Kidney tubule cell (primary cell): ENCODE measurements around the gene F2RL1.
"Not testable (repeated sequence)": the region's sequence is repeated elsewhere in the genome, so short reads cannot be mapped to it uniquely, and the experiment has no call there.

Experiments used
- DNase-seq: peaks from one replicate; pipeline ENCODE4 v3.0.0-alpha.2; 2018; ENCODE audit warnings: low spot score

F2RL1 gene

DNA sequence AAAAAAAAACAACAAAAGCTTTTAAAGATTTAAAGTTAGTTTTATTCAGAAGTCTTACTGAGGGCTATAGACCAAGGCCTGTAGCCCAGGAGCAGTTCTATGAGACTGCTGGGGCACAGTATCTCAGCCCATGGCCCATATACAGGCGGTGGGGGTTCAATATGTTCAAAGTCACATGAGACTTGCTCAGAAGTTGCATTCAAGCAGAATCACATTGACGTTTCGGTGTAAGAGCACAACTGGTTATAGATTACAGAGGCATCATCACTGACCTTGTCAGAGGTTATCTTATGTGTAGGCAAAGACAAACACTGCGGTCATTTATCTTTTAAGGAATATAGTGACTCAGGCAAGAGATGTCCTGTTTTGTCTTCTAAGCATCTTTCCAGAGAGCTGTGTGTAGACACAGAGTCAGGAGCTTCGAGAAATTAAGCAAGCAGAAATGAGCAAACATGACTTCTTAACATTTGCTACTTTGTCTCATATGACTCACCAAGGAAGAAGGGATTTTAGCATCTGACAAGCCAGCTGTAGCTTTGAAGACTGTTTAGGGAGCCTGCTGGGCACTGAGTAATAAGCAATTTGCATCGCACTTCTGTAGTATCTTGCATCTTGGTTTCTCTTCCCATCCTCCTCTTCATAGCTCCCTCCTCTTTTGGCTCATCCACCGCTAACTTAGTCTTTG lies 12.9 kb upstream of the F2RL1 start:
- DNase-seq = peak; percentile 98

DNA sequence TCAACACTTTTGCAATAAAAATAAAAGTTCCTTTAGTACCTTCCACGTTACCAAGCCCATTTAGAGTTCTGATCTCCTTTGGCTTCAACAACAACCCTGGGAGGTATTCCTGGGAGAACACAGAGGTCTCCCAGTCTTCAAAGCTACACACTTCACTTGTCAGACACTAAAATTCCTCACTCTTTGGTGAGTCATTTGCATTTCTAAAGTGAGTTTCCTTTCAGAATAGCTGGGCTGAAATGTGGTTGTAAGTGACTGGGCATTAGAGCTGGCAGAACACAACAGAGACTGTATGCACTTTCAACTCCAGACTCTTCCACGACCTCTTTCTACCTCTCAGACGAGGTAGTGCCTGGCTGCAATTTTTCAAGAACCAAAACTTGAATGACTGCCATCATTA lies 11.5 kb upstream of the F2RL1 start:
- DNase-seq = peak; percentile 94

DNA sequence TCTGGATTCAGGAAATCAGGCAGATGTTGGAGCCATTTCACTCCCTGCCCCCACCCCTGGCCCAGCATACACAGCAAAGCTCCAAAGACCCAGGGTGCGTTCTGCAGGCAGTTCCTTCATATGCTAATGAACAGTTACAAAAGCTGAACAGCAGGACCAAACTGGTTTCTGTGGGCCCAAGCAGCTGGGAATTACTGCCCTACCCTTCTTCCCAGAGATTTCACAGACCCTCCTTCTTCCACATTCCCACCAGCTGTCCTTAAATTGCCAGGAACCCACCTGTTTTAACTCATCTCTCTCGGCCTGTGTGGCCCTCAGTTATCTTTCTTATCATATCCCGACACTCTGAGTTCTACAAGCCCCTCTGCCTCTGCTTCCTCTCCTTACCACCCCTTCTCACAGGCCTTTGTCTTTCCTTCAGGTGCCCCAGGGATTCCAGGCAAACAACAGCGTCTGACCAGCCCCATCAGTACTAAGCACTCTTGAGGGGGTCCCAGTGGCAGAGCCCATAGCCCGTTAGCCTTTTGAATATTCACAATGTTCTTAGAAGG lies 10.6 kb upstream of the F2RL1 start:
- DNase-seq = no peak

DNA sequence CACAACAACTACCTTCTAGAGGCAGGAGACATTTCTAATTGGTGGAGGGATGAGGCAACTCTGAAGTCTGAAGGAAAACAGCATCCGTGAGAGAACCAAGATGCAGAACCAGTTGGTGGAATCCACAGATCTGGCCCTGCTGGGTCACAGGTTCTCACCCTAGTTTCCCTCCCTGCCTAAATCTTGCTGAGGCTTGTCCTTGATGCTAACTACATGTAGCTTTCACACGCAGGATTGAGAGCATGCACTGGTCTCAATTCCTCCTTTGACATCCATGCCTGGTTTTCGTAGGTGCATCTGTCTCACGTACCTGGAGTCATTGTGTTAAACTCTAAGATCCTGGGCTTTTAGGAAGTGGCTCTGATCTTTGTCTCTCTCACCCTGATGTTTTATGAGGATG lies 9.7 kb upstream of the F2RL1 start:
- no peak for DNase-seq

DNA sequence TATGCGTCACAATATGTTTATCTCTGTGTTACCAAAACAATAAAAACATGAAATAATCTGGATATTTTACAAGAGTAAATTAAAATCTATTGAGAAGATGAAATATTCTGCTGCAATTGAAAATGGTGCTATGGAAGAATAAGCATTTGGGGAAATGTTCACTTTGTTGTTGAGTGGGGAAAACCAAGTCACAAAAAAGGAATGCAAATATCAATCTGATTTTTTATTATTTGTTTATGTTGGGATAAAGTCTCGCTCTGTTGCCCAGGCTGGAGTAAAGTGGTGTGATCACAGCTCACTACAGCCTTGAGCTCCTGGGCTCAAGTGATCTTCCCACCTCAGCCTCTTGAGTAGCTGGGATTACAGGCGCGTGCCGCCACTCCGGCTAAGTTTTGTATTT lies 8.6 kb upstream of the F2RL1 start:
- no peak for DNase-seq

DNA sequence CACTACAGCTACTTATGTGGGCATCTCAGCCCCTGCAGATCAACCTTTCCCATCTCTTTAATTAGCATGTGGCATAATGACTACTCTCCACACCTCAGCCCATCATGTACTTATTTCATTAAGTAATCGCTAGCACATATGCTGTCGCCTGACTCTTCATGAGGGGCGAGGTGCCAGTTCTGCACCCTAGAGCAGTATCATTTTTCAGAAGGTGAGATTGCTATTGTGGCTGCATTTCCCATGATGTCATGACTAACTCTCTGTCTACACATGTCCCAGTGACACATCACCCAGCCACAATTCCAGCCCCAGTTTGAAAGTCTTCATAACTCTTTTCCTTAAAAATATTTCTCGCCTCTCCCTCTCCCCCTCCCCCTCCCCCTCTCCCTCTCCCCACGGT lies 7.6 kb upstream of the F2RL1 start:
- DNase-seq = peak; percentile 81

DNA sequence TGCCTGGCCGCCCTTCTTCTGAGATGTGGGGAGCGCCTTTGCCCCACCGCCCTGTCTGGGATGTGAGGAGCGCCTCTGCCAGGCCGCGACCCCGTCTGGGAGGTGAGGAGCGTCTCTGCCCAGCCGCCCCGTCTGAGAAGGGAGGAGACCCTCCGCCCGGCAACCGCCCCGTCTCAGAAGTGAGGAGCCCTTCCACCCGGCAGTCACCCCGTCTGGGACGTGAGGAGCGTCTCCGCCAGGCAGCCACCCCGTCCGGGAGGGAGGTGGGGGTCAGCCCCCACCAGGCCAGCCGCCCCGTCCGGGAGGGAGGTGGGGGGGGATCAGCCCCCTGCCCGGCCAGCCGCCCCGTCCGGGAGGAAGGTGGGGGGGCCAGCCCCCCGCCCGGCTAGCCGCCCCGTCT lies 6.6 kb upstream of the F2RL1 start:
- DNase-seq = not testable (repeated sequence)

DNA sequence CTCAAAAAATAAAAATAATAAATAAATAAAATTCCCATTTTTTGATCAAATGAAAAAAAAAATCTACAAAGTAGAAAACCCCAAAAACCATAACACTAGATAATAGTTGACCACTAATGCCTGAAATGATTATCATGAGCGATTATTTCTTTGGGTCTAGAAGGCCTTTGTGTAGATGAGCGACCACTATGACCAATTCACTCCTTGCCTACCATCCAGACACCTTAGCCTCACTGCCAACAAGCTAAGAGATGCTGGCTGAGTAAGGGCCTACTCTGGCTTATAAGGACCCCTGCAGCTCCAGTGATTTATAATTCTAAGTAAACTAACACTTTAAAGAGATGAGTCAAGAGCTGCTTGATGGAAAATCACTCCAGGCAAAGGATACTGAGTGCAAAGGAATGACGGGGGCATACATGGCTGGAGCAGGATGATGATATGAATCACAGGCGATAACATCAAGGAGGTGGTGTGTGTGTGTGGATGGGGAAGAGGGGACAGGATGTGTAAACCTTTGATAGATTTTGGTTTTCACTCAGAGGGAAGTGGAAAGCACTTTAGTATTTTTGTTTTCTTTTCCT lies 4.8 kb upstream of the F2RL1 start:
- peak; percentile 96 for DNase-seq

DNA sequence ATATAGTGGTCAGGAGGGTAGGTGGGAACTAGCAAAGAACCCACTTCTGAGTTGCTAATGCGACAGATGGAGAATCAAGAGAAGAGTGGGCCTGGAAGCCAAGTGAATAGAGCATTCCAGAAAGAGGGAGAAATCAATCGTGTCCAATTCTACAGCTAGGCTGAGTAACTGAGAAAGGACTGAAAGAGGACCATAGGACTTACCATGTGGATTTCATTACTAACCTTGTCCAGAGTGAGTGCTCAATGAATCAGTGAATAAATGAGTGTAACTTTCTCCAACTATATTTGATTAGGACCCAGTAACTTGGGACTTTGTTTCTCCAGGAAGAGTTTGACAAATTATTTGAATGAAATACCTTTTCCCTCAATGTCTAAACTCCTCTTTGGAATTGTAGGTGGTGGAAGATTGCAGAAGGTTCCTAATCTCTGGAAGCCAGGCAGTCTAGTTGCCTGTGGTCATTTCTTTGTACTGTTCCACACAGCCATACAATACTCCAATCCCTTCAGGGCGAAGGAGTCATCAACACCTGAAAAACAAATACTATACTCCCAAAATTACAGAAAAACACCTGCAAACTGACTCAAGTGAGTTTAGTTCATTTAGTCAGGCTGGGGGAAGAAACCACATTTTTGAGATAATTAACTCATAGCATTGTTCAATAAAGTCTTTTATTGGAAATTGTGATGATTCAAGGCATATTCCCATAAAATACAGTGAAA lies 2.6 kb upstream of the F2RL1 start:
- no peak for DNase-seq

DNA sequence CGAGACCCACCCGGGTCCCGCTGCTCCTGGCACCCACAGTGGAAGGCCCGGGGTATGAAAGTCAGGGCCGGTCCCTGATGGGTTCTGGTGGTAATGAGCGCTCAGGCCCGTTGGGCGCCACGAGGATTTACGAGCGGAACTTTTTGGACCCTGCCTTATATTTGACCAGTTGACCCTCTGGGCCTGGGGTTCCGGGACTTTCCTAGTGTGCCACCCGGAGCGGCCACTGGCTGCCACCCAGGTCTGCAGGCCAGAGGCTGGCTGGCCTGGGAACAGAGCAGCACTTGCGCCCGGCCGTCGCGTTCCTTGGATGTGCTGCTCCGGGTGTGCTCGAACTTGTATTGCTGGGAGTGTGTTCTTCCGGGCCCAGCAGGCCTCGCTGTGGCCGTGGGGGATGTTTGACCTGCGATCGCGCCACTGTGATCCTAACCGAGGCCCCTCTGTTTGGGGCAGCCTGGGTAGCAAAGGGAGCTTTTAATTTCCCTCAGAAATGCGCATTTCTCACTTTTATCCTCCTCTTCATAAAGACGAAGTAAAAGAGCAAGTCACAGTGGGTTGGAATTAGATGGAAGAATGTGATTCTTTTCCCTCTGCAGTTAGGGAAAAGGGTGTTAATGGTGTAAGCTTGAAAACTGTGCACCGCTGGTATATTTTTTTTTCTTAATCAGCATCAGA lies 1.2 kb downstream of the F2RL1 start:
- DNase-seq = peak; percentile 54

DNA sequence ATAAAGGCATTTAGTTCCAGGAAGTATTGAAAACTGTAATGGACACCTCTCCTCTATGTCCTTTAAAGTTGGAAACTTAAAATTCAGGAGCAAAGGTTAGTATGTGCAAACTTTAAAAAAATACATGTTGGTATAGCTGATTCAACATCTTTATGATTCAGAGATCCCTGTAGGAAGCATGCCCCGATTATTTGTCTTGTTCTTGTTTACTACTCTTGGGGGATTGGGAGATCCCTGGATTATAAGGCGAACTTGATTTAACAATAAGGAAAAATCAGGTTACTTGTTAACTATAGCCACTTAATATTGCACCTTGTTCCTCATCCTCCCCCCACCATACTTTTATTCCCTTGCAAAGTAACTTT lies 1.7 kb downstream of the F2RL1 start:
- no peak for DNase-seq

DNA sequence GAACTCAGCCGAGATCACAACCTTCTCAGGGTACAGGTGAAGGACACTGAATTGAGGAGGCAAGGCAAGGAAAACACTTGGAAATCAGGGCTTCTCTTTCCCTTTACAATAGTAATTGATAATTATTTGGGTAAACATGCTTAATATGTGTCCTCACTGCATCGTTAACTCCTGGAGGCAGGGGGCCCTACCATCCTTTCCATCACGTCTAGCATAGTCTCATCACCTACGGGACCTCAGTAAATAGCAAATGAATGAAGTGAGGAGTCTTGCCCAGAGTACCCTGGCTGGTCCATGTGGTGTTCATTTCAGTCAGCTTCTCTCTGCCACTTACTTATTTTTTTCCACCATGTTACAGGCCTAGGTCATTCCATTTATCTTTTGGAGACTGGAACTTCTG lies 2.3 kb downstream of the F2RL1 start:
- DNase-seq = no peak

DNA sequence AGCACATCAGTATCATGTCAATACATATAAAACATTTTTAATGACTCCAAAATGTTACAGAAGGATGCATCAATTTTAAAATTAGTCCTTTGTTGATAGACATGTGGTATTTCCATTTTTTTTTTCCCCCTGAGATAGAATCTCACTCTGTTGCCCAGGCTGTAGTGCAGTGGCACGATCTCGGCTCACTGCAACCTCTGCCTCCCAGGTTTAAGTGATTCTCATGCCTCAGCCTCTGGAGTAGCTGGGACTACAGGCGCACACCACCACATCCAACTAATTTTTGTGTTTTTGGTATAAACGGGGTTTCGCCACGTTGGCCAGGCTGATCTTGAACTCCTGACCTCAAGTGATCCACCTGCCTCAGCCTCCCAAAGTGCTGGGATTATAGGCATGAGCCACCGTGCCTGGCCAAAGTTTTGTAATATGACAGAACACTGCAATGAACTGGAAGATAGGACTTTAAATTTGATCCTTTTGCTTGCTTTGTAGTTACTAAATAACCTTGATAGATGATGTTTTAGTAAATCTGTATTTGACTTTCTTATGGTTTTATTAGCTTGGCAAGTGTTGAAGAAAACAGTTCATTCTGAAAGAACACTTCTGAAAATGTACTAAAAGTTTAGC lies 3.4 kb downstream of the F2RL1 start:
- DNase-seq = peak; percentile 30

DNA sequence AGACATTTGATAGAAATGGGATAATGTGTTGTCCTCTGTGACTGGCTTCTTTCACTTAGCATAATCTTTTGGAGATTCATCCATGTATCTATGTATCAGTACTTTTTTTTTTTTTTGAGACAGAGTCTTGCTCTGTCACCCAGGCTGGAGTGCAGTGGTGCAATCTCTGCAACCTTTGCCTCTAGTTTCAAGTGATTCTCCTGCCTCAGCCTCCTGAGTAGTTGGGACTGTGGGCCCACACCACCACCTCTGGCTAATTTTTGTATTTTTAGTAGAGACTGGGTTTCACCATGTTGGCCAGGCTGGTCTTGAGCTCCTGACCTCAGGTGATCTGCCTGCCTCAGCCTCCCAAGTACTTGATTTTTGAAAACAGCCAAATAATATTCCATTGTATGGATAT lies 7.6 kb downstream of the F2RL1 start:
- DNase-seq = not testable (repeated sequence)

DNA sequence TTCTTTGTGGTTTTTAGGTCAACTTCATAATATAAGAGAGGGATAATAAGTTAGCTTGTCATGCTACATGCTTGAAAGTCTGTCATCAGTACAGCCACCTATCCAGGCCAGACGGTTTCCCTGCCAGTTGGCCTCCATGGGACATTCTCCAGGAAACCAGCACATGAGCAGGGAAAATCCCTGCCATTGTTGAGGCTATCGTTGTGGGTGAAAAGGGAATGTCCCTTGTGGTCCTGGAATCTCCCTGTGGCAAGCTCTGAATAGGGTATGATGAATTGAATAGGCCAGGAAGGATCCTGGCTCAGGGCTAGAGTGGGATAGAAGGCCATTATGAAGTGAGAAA lies 12.3 kb downstream of the F2RL1 start:
- peak; percentile 99 for DNase-seq

DNA sequence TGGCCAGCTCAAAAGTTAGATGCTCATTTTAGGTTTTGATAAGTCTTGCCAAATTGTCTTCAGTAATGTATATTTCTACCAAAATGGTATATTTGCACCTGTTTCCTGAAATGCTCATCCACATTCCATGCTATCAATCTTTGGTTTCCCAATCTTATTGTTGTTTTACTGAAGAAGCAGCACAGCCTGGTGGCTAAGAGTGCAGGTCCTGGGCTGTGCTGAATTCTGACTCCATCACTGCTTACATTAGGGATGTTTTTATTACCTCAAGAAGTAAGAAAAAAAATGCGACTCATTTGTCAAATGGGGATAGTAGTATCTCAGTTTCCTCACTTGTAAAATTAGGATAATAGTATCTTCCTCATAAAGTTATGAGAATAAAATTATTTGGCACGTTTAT lies 17.4 kb downstream of the F2RL1 start:
- no peak for DNase-seq

DNA sequence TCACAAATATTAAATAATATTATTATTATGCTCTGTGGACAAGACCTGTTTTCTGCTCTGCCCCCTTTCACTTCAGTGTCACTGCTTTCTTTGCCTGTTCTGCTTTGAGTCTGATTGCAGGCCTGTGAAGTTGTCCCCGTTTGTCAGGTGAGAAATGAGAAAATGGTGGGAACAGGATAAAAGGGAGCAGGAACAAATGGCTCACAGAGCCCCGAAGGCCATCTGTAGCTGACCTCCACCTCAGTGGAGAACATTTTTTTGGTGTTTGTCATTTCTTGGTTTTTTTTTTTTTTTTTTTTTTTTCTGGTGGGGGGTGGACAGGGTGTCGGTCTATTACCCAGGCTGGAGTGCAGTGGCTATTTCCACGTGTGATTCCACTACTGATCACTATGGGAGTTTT lies 17.8 kb downstream of the F2RL1 start:
- DNase-seq = peak; percentile 41

DNA sequence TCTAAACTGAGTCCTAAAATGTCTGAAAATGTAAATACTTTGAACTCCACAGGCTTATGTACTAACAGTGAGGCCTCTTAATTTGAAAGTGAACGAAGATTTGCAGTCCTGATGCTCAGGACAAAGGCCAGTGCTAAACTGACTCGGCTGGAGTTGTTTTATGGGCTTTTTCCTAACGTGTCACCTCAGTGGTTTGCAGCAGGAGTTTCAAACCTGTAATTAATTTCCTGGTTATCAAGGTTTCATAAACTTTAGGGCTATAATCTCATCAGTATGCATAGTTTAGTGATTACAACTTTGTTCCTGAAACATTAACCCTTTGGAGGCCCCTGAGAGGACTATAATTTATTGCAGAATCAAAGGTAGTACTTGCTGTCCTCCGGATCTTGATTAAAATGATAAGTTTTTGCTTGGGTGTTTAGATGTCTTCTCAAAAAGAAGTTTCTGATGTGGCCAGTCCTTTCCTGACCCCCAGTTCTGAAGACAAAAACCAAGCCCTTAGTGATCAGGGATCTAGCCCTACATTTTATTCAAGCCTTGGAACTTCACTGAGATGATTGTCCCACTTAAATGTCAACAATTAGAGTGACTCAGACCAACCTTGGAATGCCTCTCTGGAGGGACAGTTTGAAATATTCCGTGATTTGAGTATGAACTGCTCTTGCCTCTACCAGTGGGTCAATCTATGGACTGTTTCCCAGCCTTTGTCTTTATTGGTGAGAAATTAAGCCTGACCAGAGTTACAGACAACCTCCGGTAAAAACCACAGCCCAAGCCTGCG lies 19.8 kb downstream of the F2RL1 start:
- peak; percentile 82 for DNase-seq

DNA sequence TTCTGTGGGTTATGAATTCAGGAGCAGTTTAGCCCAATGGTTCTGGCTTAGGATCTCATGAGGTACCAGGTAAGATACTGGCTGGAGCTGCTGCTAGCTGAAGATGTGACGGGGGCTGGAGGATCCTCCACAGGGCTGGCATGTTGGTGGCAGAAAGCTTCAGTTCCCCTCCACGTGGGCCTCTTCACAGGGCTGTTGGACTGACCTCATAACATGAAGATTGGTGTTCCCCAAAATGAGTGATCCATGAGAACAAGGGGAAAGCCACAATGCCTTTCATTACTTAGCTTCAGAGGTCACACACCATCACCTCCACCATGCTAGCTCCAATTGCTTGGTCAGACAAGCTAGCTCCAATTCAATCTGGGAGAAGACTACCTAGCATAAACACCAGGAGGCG lies 22.5 kb downstream of the F2RL1 start:
- no peak for DNase-seq

DNA sequence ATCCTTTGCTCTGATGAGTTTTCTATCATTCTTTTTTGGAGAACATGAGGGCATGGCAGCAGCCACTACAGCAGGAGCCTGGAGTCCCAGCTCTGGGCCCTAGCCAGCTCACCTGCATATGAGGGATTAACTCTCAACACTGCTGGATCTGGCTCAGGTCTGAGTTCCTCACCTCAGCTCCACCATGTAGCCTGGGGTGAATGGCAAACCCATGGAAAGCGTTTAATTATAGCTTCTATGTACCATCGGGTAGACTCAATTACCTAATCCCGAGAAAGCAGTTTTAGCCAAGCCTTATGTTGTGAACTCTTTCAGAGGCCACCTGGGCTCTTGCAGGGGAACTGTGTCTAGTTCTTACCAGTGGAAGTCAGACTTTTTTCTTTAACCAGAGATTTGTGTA lies 27.1 kb downstream of the F2RL1 start:
- DNase-seq = no peak

DNA sequence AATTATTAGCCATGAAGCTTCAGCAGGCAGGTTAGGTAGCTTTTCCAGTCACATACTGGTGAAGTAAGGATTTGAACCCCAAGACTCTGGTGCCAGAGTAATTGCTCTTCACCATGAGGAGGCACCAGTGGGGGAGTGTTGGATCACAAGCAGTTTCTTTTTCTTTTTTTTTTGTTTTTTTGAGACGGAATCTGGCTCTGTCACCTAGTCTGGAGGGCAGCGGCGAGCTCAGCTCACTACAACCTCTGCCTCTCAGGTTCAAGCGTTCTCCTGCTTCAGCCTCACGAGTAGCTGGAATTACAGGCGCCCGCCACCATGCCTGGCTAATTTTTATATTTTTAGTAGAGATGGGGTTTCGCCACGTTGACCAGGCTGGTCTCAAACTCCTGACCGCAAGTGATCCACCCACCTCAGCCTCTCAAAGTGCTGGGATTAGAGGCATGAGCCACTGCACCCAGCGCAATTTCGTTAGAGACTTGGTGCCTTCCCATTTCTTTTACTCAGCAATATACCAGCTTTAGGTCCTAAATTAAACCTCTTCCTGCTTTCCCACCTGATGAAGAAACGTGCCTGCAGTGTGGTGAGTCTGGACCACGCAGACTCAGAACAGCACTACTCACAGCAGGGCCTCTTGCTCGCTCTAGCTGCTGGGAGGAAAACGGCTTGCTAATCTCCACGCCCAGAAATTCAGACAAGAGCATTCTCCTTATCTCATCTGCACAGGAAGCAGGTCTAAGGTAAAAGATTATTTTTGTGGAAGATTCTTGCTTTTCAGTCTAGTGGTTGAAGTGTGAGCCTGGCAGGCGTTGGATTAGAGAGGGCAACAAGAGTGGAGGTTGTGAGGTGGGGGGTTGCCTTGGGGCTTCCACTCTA lies 30.8 kb downstream of the F2RL1 start, which contains the start of gene S100Z:
Gene S100Z (plus strand): TSS at position 596 of the 873 bp plus-strand sequence. CDS start 25,346 bp downstream, outside the sequence.
- DNase-seq = no peak
